ENCODE data around the gene OR2T8.
"Not testable (repeated sequence)": the region's sequence is repeated elsewhere in the genome, so short reads cannot be mapped to it uniquely, and the experiment has no call there.

OR2T8 gene

GRCh38 chr1:247919952-247920351, at the start of gene OR2T8:
TSS of gene OR2T8 (plus strand) at chr1:247920252. CDS start at chr1:247921018, 766 bp downstream.
- H3K27ac ChIP-seq = no peak within 1 kb of the TSS

DNA sequence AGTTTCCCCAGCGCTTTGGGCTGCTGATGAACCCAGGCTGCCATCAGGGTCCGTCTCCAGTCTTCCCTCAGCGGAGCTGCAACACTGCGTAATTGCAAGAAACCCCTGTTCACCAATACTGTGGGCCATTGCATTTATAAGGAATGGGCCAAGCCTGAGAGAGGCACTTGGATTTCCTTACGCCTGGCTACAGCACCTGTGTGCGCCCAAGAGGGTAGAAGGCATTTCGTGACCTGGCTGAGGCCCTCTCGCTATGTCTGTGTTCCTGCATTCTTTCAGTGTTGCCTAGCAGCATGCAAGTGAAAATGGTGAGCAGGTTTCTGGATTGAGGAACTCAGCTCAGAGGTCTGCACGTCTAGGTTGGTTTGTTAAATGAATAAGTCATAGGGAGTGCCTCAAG, 36.7 kb upstream of the OR2T8 start:
- H3K27ac ChIP-seq = no peak overlapping the region
- DNase-seq (ENCODE audit: low read depth, low spot score) = no peak

More at GRCh38 chr1:247919952-247920351, at the start of gene OR2T8:
- DNase-seq (ENCODE audit: low read depth, low spot score) = no peak

DNA sequence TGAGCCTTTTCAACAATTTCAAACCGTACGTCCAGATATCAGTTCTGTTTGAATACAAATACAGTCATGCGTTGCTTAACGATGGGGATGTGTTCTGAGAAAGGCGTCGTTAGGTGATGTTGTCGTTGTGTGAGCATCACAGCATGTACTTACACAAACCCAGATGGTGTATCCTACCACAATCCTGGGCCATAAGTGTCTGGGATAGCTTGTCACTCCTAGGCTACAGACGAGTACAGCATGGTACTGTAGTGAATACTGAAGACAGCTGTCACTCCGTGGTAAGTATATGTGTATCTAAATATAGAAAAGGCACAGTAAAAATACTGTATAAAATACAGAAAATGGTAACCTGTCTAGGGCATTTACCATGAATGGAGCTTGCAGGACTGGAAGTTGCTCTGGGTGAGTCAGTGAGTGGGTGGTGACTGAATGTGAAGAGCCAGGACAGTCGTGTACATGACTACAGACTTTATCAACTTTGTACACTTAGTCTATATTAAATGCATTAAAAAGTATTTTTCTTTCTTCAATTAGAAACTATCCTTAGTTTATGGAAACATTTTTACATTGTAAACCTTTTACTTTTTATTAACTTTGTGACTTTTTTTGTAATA, 35.1 kb upstream of the OR2T8 start:
- no peak for DNase-seq (ENCODE audit: low read depth, low spot score)
- H3K27ac ChIP-seq = no peak overlapping the region

DNA sequence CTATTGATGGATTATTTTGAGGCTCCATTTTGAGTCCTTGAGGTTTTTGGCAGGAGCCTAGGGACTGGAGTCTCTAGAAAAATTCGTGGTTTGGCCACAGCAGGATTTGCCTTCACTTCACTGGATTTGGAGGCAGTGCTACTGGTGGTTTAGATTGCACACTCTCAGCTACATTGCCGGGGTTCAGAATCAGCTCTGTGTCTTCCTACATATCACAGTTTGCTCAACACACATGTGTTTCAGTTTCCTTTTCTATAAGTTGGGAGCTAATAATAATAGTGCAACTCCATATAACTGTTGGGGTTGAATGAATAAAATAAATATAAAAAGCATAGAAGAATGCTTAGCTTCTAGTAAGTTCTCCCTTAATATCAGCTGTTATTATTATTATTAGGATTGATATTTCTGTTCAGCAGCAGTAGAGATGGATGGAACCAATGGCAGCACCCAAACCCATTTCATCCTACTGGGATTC, 24.9 kb upstream of the OR2T8 start, which contains the start of gene OR2W3:
Gene OR2W3, plus strand, starts transcription at position 425 of the 475 bp plus-strand sequence. Its CDS starts 0 bp downstream, at position 425.
- DNase-seq (ENCODE audit: low read depth, low spot score) = no peak
- no peak within 1 kb of the TSS for H3K27ac ChIP-seq

DNA sequence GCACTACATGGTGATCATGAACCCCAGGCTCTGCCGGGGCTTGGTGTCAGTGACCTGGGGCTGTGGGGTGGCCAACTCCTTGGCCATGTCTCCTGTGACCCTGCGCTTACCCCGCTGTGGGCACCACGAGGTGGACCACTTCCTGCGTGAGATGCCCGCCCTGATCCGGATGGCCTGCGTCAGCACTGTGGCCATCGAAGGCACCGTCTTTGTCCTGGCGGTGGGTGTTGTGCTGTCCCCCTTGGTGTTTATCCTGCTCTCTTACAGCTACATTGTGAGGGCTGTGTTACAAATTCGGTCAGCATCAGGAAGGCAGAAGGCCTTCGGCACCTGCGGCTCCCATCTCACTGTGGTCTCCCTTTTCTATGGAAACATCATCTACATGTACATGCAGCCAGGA, 24.1 kb upstream of the OR2T8 start:
- no peak overlapping the region for H3K27ac ChIP-seq
- no peak for DNase-seq (ENCODE audit: low read depth, low spot score)

- H3K27ac ChIP-seq = no peak overlapping the region
Measured at GRCh38 chr1:247904122-247904521, 15.9 kb upstream of the OR2T8 start.

DNA sequence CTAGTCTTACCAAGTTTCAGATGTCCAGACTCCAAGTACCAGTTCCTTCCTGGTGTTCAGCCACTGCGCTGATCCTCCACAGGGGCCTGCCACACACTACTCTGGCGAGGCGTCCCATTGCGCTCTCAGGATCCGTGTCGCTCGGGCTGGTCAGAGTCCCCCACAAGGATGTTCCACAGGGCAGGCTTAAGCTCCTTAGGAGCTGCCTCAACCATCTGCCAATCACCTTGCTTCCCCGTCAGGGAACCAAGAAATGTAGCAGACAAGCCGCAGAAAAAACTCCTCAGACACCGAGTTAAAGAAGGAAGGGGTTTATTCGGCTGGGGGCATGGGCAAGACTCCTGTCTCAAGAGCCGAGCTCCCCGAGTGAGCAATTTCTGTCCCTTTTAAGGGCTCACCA, 14.9 kb upstream of the OR2T8 start:
- H3K27ac ChIP-seq = no peak overlapping the region
- no peak for DNase-seq (ENCODE audit: low read depth, low spot score)

More at GRCh38 chr1:247904122-247904521, 15.9 kb upstream of the OR2T8 start:
- no peak for DNase-seq (ENCODE audit: low read depth, low spot score)

DNA sequence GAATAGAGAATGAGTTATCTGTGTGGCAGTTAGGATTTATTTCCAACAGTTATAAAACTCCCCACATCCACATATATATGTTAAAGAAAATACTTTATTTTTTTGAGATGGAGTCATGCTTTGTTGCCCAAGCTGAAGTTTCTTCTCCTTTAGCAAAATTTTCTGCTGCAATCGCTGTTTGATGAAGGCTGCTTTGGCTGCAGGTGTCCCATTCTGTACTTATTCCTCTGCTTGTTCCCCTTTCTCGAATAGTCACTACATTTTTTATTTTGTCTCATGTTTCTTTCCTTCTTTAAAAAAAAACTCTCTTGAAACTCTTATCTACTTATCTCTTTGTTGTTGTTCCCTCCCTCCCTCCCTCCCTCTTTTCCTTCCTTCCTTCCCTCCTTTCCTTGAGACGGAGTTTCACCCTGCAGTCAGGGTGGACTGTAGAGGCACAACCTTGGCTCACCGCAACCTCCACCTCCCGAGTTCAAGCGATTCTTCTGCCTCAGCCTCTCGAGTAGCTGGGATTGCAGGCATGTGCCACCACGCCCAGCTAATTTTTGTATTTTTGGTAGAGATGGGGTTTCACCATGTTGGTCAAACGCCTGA, 14.0 kb upstream of the OR2T8 start:
- no peak for DNase-seq (ENCODE audit: low read depth, low spot score)
- H3K27ac ChIP-seq = no peak overlapping the region

DNA sequence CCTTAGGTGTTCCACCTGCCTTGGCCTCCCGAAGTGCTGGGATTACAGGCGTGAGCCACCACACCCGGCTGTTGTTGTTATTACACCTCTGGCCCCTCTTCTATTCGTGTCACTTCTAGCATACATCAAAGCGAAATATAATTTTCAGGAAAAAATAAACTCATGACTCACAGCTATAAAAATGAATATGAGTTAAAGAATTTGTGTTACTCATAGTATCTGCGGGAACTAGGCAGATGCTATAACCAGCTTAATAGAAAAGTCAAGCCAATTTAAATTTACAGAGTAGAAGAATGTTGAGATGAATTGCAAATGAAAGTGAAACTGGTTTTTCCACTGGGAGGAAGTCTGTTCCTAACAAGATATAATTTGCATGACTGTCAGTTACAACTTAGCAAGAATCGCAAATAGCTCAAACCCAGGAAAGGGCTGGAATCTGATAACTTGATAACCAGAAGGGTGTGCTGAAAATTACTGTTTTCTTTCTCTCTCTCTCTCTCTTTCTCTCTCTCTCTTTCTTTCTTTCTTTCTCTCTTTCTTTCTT, 13.5 kb upstream of the OR2T8 start:
- peak; percentile 29 for DNase-seq (ENCODE audit: low read depth, low spot score)
- no peak overlapping the region for H3K27ac ChIP-seq

DNA sequence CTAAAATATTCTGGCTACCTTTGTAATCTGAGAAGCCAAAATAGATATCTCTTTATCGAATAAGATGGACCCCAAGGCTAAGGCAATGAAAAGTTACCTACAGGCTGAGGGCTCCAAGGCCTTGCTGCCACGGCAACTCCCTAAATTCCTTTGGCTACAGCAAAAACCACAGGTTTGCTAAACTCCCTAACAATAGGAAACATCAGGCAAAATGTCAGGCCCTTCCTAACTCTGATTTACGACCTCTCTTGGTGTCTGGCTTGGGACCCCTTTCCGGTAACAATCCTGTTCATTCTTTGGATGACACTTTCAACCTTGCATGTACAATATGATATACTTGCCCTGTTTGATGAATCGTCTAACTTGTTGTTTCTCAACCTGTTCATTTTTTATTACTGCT, 11.3 kb upstream of the OR2T8 start:
- DNase-seq (ENCODE audit: low read depth, low spot score) = no peak
- H3K27ac ChIP-seq = no peak overlapping the region

GRCh38 chr1:247913786-247914185, 6.3 kb upstream of the OR2T8 start:
- DNase-seq (ENCODE audit: low read depth, low spot score) = no peak
- H3K27ac ChIP-seq = no peak overlapping the region

- DNase-seq (ENCODE audit: low read depth, low spot score) = no peak
- H3K27ac ChIP-seq = no peak overlapping the region
Measured at GRCh38 chr1:247914941-247915662, 5.0 kb upstream of the OR2T8 start.

DNA sequence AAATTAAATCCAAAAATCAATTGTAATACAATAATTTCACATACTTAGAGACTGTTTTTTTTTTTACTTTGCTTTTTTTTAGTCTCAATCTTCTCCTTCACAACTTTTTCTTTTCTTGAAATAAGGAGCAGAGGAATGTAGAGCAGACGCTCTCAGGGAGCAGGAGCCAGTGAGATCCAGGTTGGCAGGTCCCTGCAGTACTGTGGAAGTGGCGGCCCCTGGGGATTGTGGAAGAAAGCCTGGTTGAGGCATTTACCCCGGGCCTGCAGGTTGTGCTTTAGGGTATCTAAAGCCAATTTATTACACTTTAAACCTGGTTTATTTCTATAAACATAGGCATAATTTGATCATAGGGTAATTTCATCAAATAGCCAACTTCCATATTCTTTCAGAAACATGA, 3.9 kb downstream of the OR2T8 start:
- no peak for DNase-seq (ENCODE audit: low read depth, low spot score)
- H3K27ac ChIP-seq = no peak overlapping the region

DNA sequence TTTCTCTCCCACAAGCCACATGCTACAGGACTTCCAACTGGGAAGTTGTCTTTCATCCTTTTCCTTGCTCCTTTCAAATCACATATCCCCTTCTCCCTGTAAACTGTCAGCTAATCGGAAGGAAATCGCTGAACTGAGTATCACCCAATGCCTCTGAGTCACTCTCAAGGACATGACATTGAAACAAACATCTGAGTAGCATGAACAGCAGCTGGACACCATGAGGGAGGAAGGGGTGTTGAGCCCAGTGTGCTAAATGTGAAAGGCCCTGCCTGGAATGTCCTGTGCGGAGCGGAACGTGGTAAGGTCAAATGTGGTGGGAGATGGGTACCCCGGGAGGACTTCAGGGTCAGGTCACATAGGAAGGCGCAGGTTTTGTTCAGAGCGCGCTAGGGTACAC, 4.8 kb downstream of the OR2T8 start, which contains the start of gene OR2AJ1:
Gene OR2AJ1, plus strand, starts transcription at position 22 of the 400 bp plus-strand sequence. CDS start 8,880 bp downstream, outside the sequence.
- no peak within 1 kb of the TSS for H3K27ac ChIP-seq
- no peak for DNase-seq (ENCODE audit: low read depth, low spot score)

- no peak overlapping the region for H3K27ac ChIP-seq
- no peak for DNase-seq (ENCODE audit: low read depth, low spot score)
Measured at GRCh38 chr1:247933989-247934388, 13.9 kb downstream of the OR2T8 start.

DNA sequence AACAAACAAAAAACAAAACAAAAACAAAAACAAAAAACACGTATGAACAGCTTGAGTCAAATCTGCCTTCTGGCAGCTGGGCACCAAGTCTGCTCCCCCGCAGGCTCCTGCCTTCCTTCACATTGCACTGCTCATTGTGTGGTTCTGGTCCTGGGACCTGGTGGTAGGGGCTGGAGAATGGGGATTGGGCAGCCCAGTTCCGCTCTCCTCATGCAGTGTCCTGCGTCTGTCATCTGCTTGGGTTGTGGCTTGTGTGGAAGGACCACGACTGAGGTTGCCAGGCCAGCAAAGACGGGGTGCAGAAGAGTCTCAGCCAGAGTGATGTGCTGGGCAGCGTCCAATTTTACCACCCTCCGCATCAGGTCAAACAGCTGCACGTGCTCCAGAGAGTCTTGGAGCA, 15.7 kb downstream of the OR2T8 start:
- no peak for DNase-seq (ENCODE audit: low read depth, low spot score)
- H3K27ac ChIP-seq = no peak overlapping the region

- DNase-seq (ENCODE audit: low read depth, low spot score) = no peak
- H3K27ac ChIP-seq = no peak overlapping the region
Measured at GRCh38 chr1:247936415-247936814, 16.4 kb downstream of the OR2T8 start.

GRCh38 chr1:247936965-247937734, 17.1 kb downstream of the OR2T8 start:
- H3K27ac ChIP-seq; DNase-seq (ENCODE audit: low read depth, low spot score): not testable (repeated sequence)

DNA sequence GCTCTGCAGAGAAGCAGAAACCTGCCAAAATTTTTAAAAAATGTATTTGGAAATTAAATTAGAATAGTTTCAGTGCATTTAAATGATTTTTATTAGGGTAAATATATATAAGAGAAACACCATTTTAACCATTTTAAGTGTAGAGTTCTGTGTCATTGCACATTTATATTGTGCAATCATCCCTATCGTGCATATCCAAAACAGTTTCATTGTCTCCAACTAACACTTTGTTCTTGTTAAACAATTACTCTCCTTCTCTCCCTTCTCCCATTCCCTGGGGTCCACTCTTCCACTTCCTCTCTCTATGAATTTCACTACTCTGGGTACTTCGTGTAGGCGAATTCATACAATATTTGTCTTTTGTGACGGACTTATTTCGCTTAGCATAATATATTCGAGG, 22.6 kb downstream of the OR2T8 start:
- no peak for DNase-seq (ENCODE audit: low read depth, low spot score)
- H3K27ac ChIP-seq = no peak overlapping the region

- DNase-seq (ENCODE audit: low read depth, low spot score) = no peak
- no peak within 1 kb of the TSS for H3K27ac ChIP-seq
Measured at GRCh38 chr1:247948558-247948957, 28.5 kb downstream of the OR2T8 start, which contains the start of gene OR2L8. TSS of gene OR2L8 (plus strand) at chr1:247948858. CDS start at chr1:247948858, 0 bp downstream.
